ENCODE data around the gene GTPBP1. TPM values are rescaled to one million over a fixed set of nuclear protein-coding genes. Genes with fewer than 3 reads are reported as not detected.

Gene GTPBP1
- total RNA-seq, 1 donor from 2014 or later, result 14.4 TPM

DNA sequence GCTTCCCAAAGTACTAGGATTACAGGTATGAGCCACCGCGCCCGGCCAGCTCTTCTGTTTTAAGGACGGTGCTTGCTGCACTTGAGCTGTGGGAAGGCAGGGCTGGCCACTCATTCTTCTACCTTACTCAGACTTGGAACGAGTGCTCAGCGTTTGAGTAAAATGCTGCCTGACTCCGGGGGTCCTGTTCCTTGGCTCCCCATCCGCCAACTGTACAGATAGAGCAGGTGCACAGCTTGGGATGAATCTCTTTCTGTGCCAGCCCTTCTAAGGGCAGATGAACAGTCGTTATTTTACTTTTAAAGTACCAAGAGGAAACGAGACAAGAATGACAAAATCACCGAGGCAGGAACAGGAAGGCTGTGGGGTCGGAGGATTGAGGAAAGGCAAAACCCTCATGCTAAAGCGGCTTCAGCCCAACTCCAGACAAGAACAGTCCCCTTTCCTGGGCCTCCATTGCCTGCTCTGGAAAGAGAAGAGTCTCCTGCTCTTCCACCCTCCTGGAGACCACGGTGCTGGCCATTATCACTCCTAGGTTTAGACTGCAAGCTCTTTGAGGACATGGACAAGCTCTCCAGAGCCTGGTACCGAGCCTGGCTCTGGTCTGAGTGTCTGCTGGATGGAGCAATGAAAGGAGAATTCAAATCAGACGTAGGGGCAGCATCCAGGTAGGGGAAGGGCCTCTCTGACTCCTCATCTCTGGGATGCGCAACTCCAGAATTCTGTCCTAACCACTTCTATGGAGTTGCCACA lies 51.1 kb downstream of the GTPBP1 start:
- no peak for DNase-seq (ENCODE audit: low read depth in 2 of 2)

DNA sequence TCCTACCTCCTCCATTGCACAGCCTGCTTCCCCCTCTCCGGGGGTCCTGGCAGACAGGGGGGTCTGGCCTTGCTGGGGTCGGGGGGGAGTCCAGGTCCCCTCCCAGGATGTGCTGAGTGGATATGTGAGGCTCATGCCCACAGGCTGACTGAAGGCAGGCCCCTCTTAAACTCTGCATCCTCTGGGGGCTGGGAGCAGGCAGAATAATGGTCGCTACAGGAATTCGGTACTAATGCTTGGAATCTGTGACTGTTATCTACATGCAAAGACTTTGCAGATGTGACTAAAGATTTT lies 51.7 kb downstream of the GTPBP1 start:
- DNase-seq (ENCODE audit: low read depth in 2 of 2), result no peak

DNA sequence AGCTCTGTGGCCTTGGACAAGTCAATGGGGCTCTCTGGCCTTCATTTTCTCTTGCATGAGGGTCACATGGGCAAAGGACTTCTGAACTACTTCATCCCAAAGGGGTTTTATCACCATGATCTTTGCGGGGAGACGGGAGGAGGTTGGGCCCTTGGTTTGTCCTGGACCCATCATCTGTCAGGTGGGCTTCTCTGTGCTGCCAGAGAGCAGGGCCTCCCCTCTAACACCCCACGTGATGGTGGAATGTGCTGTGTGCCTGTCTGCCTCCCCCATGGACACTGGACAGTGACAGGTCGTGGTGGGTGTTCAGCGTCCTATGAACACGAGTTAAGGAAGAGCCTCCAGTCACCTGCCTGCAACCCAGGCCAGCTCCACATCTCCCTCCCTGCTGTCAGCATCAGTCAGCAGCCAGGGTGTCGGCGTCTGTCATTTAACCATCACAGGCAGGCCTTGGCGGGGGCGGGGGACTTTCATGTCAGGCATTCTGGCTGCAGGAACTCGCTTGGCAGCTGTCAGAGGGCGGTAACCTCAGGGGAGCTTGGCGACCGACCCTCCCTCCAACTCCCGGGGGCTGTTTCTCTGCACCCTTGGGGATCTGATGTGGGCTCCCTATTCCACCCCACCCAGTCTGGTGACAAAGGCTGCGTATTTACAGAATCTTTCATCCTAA lies 52.7 kb downstream of the GTPBP1 start:
- DNase-seq (ENCODE audit: low read depth in 2 of 2), result no peak

DNA sequence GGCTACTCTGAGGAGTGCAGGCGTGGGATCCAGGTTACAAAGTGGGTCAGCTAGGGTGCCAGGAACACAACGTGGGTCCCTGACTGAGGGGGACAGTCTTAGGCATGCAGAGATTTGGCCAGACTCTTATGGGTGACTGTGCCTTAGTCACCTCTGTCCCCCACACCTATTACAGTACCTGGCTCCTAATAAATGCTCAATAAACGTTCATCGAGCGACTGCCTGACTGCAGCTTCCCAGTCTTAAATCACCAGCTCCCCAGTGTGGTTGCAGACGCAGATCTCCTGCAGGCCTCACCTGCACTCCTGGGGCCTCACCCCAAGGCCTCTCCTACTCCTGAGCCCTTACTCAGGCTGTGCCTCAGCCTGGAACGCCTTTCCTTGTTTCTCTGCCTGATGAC lies 53.3 kb downstream of the GTPBP1 start:
- DNase-seq (ENCODE audit: low read depth in 2 of 2), result no peak

DNA sequence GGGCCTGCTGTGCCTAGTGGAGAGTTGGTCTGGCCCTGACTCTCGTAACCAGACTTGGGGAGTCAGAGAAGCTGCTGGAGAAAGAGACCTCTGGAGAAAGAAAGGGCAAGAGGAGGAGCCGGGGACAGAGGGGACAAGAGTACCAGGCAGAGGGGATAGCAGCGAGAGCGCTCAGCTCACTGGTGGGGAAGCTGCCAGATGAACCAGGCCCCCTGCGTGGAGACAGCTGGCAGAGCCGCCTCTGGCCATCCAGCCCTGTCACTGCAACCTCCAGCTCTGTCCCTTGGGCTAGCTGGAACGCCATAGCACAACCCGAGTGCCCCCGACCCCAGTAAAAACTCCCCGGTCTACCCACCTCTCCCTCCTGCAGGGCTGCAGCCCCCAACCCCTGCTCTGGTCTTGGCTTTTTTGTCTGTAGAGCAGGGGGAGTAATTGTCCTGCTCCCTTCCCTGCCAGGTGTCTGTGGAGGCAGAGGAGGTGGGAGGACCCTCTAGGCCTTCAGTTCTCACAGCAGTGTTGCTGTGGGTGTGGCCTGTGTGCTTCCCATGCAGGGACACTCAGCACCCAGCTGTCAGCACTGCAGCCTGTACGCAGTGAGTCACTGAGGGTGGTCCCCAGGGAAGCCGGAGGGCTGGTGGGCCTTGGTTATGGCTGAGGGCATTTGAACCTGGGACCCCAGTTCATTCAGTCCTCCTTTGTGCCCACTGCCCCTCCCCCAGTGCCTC lies 54.9 kb downstream of the GTPBP1 start:
- no peak for DNase-seq (ENCODE audit: low read depth in 2 of 2)

DNA sequence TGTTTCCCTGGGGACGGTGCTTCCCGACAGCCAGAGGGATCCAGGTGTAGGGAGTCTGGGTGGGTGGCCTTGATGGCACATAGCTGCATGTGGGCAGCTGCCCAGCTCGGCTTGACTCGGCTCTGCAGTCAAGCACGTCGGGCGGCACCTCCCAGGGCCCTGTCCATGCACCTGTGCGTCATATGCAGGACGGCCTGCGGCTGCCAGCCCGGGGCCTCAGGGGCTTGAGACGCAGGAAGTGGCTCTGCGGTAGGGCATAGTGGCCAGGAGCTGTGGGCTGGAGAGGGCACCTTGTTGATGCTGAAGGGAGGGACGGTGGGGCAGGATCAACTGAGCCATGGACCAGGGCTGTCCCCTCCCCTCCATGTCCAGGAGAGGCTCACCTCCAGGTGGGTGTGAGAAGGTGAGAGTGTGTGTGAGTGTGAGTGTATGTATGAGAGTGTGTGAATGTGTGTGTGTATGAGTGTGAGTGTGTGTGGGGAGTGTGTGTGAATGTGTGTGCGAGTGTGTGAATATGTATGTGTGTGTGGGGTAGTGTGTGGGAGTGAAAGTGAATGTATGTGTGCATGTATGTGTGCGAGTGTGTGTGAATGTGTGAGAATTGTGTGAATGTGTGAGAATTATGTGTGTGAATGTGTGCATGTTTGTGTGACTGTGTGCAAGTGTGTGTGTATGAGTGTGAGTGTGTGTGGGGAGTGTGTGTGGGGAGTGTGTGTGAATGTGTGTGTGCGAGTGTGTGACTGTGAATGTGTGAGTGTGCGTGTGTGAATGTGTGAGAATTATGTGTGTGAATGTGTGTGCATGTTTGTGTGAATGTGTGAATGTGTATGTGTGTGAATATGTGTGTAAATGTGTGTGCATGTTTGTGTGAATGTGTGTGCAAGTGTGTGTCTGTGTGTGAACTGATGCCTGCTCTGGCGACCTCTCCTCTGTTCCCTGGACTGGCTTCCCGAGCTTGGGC lies 55.7 kb downstream of the GTPBP1 start:
- DNase-seq (ENCODE audit: low read depth in 2 of 2), result no peak

DNA sequence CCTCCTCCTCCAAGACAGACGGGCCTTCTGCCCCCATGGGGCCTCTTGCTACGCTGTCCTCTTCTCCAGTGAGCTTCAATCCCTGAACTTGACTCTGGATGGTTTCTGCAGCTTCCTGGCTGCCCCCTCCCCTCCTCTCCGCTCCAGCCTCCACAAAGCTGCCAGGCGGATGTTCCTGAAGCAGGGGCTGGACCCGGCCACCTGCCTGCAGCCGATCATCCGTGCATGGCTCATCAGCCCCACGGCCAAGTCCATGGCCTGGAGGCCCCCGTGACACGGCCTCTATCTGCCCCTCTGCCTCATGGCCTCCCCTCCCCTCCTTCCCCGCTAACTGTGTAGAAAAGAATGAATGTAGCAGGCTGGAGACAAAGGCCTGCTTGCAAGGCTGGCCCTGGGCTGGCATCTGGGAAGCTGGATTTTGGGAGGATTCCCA lies 56.8 kb downstream of the GTPBP1 start:
- no peak for DNase-seq (ENCODE audit: low read depth in 2 of 2)

DNA sequence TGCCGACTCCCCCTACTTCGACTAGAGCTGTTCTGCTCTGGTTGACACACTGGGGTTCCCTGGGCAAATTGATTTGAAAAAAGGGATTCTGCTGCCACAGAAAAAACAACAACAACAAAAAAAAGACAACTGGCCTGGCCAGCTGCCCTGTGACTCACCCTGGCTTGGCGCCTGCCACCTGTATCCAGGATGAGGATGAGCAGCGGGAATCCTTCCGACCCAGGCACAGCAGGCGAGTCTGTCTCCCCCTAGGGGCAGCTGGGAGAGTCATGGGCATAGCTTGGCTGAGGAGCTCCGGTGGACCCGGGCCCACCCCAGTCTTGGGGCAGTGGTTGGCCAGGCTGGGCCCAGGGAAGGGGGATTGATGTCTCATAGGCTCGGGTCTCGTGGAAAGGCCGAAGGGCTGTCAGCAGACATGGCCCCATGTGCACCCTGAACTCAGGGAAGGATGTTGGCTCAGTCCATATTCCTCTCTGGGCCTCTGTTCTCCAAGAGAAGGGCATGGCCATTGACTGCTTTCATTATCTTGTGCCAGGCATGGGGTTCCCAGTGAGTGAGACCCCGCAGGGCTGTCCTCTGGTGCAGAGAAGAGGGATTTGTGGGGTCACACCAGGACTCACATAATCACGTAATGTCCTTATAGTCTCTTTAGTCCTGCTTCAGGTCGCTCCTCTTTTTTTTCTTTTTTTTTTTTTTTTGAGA lies 60.5 kb downstream of the GTPBP1 start:
- DNase-seq (ENCODE audit: low read depth in 2 of 2), result peak; percentile 73 to 76

DNA sequence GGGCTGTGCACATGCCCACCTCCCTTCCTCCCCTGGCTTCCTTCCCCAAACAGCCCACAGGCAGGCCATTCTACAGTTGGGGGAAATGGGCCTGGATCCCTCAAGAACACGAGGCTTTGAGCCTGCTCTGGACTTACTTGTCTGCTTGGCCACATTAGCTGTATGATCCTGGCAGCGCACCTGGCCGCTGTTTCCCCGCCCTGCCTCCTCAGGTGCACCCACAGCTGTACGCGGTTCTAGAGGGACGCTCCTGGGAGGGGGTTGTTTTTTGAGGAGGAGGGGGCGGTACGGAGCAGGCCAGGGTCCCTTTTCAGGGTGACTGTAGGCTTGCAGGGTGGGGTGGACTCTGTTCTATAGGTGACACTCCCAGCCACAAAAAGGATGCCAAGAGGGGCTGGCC lies 61.6 kb downstream of the GTPBP1 start:
- DNase-seq (ENCODE audit: low read depth in 2 of 2), result no peak

DNA sequence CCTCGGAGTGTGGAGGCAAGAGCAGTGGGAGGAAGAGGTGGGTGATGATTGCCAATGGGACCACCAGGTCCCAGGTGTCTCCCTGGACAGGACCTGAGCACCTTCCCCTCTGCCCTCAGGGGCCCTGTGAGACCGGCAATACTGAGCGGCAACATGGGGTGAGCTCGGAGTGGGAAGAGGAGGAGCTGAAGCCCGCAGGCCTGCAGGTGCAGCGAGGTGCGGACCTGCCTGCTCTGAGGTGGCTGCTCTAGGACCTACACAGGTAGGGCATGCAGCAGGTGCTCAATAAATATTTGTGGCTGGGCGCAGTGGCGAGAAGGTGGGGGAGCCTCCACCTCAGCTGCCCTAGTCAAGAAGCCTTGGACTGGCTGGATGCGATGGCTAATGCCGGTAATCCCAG lies 62.3 kb downstream of the GTPBP1 start:
- DNase-seq (ENCODE audit: low read depth in 2 of 2), result no peak

DNA sequence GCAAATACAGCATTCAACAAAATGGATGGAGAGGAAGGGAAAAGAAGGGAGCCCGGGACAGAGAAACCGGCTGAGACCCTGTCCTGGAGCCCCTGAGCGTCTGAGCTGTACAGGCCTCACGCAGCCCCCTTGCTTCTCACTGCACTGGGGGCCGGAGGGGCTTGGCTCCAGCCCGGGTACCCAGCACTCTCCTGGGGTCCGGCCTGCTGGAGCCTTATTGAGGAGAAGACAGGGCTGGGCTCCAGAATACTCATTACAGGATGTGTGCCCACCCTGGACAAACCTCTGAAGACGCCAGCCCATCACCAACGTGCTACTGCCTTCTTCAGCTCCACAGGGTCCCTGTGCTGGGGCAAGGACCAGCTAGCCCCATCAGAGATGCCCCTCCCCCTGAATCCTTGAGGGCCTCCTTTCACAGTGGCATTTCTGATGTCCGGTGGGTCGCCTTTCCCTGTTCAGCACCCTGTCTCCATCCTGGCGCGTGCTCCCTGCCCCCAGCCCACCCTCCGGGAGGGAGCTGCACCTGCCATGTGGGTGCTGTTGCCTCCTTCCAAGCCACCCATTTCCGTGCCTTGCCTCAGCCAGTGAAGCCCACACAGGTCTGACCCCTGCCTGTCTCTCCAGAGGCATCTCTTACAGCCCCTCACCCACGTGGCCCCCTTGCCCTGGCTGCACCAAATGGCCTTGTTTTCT lies 64.7 kb downstream of the GTPBP1 start:
- no peak for DNase-seq (ENCODE audit: low read depth in 2 of 2)

DNA sequence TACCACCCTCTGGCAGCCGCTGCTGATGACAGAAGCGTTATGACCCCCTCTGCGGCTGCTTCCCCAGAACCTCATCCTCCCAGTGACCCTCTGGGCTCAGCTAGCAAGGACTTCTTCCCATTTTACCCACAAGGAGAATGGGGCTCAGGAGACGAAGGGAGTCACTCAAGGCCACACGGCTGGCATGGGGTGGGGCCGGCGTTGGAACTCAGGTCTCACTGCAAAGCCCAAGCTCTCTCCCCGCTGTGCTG lies 66.8 kb downstream of the GTPBP1 start:
- no peak for DNase-seq (ENCODE audit: low read depth in 2 of 2)

DNA sequence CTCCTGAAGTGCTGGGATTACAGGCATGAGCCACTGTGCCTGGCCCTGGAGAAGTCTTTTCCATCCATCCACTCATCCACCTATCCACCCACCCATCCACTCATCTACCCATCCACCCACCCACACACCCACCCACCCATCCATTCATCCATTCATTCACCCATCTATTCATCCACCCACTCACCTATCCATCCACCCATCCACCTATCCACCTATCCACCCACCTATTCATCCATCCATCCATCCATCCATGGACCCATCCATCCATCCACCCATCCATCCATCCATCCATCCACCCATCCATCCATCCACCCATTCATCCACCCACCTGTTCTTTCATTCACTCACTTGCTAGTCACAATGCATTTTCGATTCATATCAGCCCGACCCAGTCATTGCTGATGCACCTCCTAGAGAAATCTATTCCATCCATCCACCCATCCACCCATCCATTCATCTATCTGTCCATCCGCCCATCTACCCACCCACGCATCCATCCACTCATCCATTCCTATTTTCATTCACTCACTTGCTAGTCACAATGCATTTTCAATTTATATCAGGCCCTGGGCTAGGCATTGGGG lies 67.7 kb downstream of the GTPBP1 start:
- no peak for DNase-seq (ENCODE audit: low read depth in 2 of 2)

DNA sequence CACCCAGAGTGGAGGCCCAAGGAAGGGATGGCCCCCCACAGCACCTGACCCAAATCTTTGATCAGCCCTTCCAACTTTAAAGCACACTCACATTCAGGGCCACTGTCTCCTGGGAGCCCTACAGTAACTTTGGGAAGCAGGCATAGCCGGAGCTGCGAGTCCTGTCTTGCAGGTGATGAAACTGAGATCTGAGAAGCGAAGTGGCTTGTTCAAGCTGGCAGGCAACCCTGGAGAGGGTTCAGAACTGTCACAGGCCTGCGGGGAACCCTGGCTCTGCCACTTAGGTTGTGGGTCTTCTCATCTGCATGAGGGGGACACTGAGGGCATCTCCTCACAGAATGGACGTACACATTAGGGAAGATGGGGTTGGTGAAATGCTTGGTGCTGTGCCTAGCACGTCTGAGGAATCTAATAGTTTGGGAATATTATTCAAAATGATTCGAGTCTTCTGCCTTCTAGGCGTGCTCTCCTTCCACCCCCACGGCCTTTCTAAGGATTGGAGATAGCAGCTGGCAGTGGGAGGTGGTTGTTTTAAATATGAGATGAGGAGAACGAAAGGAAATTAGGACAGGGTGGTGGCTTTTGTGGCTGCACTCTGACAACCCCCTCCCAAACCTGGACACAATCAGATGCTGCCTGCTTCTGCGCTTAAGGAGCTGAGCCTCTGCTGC lies 68.9 kb downstream of the GTPBP1 start:
- no peak for DNase-seq (ENCODE audit: low read depth in 2 of 2)

DNA sequence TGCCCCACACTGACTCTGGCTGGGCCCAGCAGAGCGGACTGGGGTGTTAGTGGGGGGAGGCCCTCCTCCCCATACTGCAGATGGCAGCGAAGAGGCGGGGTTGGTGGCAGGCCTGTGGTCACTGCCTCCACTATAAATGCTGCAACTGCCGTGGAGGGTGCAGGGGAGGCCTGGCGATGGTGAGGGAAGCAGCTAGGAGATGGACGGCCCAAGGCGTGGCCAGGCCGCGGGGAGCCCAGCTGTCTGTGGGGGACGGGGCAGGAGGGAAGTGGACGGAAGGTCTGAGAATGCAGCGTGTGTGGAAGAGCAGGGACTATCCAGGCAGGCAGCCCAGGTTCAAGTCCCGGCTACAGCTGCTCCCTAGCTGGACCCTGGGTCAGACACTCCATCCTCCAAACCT lies 69.9 kb downstream of the GTPBP1 start:
- DNase-seq (ENCODE audit: low read depth in 2 of 2), result no peak

DNA sequence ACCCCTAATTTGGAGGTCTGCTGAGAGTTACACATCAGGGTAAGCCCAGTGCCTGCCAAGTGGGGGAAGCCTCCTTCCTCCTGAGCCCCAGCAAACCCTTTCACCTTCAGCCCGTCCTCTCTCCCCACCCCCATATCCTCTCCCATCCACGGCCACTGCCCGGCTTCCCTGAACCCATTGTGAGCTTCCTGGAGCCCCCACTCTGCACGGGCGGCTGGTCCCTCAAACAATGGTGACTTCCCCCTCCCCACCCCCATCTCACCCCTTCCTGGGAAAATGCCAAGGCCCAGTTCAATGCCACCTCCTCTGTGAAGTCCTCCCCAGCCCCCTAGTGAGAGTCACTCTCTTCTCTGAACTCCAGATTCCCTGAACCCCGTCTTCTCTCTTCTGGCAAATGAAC lies 70.3 kb downstream of the GTPBP1 start:
- DNase-seq (ENCODE audit: low read depth in 2 of 2), result no peak

DNA sequence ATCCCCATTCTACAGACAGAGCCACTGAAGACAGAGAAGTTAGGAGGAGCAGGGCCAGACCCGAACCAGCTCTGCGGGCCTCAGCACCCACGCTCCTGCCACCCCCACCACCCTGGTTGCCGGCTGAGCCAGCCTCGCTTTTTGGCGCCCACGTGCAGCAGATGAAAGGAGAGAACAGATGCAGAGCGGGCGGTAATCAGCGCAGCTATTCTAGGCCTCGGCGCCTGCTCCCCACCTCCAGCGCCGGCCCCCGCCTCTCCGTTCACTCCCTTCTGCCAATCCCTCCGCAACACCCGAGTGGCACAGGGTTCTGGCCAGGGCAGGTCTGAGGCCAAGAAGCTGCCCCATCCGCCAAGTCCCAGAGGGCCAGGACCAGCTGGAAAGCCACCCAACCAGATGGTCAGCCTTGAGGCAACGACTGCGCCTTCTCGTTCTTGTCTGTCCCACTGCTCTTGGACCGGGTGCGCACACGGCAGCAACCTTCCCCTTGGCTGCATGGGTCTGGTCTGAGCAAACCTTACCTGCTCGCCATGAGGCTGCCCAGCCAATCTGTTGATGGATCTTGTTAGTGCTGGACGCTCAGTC lies 71.4 kb downstream of the GTPBP1 start:
- DNase-seq (ENCODE audit: low read depth in 2 of 2), result no peak

DNA sequence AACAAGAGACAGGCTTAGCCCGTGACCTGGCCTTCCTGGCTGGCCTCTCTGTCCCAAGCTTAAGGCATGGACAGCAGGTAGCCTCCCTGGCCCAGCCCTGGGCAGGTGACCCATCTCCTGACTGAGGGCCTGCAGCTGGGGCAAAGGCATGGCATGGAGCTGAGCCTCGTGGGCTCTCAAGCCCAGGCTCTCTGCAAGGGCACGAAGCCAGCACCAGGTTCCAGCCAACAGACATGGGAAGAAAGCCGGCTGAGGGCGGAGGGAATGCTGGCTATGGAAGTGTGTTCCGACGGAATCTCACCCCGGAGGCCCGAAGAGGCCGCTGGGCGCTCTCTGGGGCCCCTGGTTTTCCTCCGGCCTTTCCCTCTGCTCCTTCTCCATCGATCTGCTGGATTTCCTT lies 75.3 kb downstream of the GTPBP1 start:
- DNase-seq (ENCODE audit: low read depth in 2 of 2), result no peak

DNA sequence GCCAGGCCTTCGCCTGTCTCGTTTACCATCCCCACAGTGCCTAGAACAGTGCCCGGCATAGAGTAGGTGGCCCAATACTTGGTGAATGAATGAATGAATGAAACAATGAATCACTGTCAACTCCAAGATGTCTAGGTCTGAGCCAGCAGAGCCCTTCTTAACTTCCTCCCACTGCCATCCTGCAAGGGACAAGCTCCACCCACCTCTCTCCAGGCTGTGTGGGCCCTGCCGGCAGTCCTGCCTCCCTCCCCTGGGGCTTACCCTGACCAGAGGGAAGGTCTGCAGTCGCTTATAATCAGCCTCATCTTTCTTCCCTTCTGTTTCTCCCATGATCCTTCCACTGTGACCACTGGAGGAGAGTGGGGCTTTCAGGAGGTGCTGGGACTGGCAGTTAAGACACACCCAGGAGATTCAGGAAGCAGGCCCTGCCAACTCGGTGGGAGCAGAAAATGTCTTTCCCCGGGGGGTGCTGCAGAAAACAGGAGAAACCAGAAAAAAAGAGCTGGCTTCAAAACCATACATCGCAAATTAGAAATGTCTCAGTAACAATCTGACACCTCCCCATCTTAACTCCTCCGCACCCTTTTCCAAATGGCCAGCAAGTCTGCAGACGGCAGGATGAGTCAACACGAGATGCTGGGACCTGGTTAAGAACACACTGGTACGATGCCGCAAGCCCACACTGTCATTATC lies 76.8 kb downstream of the GTPBP1 start:
- no peak for DNase-seq (ENCODE audit: low read depth in 2 of 2)

All from dermis microvascular lymphatic vessel endothelial cell (primary cell).